KOPT-K1 (cell line): Measurements from ENCODE around the gene KRTAP10-6.
"Not testable (repeated sequence)": the region's sequence is repeated elsewhere in the genome, so short reads cannot be mapped to it uniquely, and the experiment has no call there.

Experiments used
- H3K27ac ChIP-seq: fragments of 200-600 bp; sonication (generic); 2 replicates; pipeline ENCODE4 v1.5.1; 2016; ENCODE audit warnings: antibody characterized with exemption, mild to moderate bottlenecking, low read depth, low read length; ENCODE audit not compliant: poor library complexity, severe bottlenecking
- H3K36me3 ChIP-seq: fragments of 200-600 bp; sonication (generic); 2 replicates; pipeline ENCODE4 v1.5.1; 2017; ENCODE audit warnings: antibody characterized with exemption, mild to moderate bottlenecking, low read length, moderate library complexity; ENCODE audit not compliant: insufficient read depth
- H3K9me3 ChIP-seq: fragments of 200-600 bp; sonication (generic); 2 replicates; pipeline ENCODE4 v1.5.1; 2017; ENCODE audit warnings: antibody characterized with exemption, low read length, mild to moderate bottlenecking; ENCODE audit not compliant: insufficient read depth, poor library complexity, severe bottlenecking

KRTAP10-6 gene

DNA sequence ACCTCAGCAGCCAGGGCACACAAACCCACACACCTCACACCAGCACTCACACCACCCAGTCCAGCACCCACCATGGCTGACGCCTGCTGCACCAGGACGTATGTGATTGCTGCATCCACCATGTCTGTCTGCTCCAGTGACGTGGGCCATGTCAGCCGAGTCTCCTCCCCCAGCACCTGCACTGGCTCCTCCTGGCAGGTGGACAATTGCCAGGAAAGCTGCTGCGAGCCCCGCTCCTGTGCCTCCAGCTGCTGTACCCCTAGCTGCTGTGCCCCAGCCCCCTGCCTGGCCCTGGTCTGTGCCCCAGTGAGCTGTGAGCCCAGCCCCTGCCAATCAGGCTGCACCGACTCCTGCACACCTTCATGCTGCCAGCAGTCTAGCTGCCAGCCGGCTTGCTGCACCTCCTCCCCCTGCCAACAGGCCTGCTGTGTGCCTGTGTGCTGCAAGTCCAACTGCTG lies 19.8 kb upstream of the KRTAP10-6 start, which contains the start of gene KRTAP10-8:
TSS of gene KRTAP10-8 (plus strand) at position 51 of the 458 bp plus-strand sequence. CDS start at position 73, 22 bp downstream.
- no peaks in the 10 kb centered on the region for H3K36me3 ChIP-seq
- peaks cover 33% of the 10 kb centered on the region for H3K9me3 ChIP-seq
- H3K27ac ChIP-seq, result no peak within 1 kb of the TSS

DNA sequence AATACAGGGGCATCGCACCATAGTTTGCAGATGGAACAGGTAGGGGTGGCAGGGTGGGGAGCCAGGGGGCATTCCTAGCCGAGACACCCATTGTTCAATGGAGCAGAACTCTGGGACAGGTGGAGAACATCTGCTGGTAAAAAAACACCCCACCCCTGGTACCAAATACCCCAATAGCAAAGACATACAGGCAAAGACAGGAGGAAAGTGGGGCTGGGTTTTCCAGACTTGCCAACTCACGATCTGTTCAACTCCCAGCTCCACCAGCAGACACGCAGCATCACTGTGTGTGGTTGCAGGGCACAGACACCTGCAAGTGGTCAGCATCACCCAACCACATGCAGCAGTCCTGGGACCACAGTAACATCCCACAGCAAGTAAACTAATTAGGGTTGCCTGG lies 19.2 kb upstream of the KRTAP10-6 start:
- no peak overlapping the region for H3K27ac ChIP-seq
- peaks cover 33% of the 10 kb centered on the region for H3K9me3 ChIP-seq
- no peaks in the 10 kb centered on the region for H3K36me3 ChIP-seq

DNA sequence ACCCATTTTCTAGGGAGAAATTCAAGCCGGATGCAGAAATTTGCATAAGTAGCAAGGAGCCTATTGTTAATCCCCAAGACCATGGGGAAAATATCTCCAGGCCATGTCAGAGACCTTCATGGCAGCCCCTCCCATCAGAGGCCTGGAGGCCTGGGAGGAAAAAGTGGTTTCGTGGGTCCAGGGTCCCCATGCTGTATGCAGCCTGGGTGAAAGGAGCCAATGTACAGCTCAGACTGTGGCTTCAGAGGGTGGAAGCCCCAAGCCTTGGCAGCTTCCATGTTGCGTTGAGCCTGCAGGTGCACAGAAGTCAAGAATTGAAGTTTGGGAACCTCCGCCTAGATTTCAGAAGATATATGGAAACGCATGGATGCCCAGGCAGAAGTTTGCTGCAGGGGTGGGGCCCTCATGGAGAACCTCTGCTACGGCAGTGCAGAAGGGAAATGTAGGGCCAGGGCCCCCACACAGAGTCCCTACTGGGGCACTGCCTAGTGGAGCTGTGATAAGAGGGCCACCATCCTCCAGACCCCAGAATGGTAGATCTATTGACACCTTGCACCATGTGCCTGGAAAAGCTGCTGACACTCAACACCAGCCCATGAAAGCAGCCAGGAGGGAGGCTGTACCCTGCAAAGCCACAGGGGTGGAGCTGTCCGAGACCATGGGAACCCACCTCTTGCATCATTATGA lies 18.0 kb upstream of the KRTAP10-6 start:
- H3K27ac ChIP-seq, H3K36me3 ChIP-seq: not testable (repeated sequence)
- peaks cover 33% of the 10 kb centered on the region for H3K9me3 ChIP-seq

DNA sequence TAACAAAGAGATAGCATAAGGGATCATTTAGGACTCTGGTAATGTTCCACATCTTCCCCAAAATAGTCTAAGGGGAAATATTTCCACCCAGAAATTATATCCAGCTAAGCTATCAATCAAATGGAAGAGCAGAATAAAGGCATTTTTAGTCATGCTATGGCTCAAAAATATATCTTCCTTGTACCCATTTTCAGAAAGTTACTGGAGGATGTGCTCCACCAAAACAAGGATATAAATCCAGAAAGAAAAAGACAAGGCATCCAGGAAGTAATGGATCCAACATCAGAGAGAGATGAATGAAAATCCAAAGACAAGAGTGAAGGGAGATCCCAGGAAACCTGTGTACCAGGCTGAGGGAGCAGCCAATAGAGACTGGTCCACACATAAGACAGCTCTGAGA lies 16.9 kb upstream of the KRTAP10-6 start:
- Histone ChIP-seq H3K27ac (no peak overlapping the region), H3K36me3 (no peaks in the 10 kb centered on the region), H3K9me3 (peaks cover 38% of the 10 kb centered on the region)

DNA sequence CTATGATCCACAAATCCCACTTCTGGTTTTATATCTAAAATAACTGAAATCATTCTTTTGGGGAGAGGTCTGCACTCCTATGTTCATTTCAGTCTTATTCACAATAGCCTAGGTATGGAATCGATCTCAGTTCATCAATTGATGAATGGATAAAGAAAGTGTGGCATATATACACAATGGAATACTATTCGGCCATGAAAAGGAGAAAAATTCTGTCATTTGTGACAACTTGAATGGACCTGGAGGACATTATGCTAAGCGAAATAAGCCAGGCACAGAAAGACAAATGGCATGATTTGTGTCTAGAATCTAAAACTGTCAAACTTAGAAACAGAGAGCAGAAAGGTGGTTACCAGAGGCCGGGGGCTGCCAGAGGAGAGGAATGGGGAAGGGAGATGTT lies 14.2 kb upstream of the KRTAP10-6 start:
- Histone ChIP-seq H3K36me3 (no peaks in the 10 kb centered on the region), H3K9me3 (peaks cover 34% of the 10 kb centered on the region), H3K27ac (no peak overlapping the region)

DNA sequence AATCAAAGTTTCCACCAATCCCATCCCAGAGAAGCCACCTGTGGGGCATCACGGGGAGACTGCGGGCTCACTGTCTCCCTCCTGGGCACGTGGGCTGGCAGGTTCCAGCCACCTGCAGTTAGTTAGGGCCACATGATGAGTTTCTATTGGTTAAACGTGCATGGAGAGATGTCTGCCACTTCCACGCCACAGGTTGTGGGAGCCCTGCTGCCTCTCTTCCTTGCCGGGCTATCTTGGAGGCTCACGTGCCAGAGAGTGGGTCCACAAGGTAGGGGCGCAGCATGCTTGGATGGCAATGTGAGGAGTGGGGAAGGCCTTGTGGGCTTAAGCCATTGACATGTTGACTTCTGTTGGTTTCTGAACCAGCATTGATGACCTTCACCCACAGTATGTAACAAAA lies 11.6 kb upstream of the KRTAP10-6 start:
- Histone ChIP-seq H3K27ac (no peak overlapping the region), H3K9me3 (peaks cover 10% of the 10 kb centered on the region), H3K36me3 (no peaks in the 10 kb centered on the region)

DNA sequence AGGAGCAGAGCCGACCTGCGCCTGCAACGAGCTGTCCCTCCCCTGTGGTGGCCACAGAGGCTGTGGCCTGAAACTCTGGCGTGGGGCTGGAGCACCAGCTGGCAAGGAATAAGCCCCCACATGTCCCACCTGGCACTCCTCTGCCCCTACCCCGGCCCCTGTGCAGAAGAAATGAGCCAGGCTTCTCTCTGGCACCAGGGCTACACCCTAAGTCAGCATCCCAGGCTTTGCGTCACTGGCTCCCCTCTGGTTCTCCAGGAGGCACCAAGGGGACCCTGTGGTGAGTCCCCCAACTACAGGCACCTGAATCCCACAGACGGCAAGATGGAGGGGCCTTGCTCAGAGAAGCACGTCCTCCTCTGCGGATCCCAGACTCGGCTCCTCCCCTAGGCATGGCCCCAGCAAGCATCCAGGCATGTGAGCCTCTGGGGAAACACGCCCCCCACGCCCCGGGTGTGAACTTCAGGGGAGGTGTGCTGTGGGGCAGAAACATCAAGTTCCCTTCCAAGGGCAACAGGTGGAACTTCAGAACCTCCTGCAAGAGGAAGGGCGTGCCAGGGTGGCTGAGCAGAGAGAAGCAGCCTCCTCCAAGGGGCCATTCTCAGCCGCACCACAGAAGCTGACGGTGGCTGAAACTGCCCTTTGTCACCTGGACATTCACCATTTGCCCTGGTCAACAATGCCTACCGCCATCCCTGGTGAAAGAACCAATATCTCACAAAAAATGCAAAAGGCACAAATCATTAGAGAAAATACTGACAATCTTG lies 11.0 kb upstream of the KRTAP10-6 start:
- no peaks in the 10 kb centered on the region for H3K36me3 ChIP-seq
- H3K27ac ChIP-seq, result no peak overlapping the region
- peaks cover 9% of the 10 kb centered on the region for H3K9me3 ChIP-seq

DNA sequence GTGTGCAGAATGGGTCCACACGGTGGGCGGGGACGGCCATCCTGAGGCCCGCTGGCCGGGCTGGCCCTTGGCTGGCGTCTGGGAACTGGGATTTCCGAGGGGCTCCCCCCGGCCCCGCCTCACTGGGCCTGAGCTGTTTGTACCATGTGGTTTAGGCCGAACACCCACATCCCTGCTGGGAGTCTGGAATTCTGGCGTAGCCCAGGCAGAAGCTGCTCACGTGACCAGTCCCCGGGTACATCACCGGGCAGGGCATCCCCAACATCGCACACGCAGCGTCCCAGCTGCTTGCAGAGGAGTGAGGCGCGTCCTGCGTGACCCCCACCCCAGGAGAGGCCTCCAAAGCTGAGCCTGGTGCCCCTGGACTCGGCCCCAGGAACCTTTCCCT lies 10.2 kb upstream of the KRTAP10-6 start:
- Histone ChIP-seq H3K27ac (no peak overlapping the region), H3K9me3 (peaks cover 9% of the 10 kb centered on the region), H3K36me3 (no peaks in the 10 kb centered on the region)

DNA sequence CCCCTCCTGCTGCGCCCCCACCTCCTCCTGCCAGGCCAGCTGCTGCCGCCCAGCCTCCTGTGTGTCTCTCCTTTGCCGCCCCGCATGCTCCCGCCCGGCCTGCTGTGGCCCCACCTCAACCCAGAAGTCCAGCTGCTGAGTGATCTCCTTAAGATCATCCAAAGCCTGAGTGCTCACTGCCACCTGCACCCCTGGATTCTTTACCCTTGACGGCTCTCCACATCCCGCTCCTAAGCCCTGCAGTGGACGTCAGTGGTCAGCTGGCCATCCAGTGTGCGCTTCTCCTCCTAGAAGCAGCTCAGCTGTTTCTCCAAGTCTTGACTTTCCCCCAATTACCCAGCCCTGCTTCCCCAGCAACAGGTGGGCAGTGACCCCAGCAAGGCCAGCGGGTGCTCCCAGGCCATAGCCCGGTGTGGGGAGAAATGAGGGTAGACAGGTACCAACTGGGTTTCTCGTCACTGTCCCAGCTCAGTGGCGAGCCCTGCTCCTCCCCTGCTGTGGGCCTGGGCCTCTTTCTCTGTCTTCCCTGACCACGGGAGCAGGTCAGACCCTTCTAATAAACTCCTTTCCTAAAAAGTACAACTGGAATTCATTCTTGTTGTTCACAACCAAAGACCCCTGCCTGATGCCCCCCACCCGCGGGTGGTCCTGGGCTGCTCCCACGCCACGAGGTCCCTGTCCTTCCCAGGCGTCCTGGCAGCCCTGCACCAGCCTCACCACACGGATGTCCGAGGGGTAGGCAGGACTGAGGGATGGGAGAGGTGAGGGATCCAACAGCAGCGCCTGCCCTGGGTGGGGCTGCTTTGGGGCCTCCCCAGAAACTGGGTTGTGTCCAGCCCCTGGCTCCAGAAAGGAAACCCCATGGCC lies 9.5 kb upstream of the KRTAP10-6 start:
- Histone ChIP-seq H3K27ac (no peak overlapping the region), H3K36me3 (no peaks in the 10 kb centered on the region), H3K9me3 (peaks cover 9% of the 10 kb centered on the region)

DNA sequence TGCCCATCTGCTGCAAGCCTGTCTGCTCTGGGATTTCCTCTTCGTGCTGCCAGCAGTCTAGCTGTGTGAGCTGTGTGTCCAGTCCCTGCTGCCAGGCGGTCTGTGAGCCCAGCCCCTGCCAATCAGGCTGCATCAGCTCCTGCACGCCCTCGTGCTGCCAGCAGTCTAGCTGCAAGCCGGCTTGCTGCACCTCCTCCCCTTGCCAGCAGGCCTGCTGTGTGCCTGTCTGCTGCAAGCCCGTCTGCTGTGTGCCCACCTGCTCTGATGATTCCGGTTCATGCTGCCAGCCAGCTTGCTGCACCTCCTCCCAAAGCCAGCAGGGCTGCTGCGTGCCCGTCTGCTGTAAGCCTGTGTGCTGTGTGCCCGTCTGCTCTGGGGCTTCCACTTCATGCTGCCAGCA lies 8.8 kb upstream of the KRTAP10-6 start:
- H3K36me3 ChIP-seq, H3K27ac ChIP-seq, H3K9me3 ChIP-seq: not testable (repeated sequence)

DNA sequence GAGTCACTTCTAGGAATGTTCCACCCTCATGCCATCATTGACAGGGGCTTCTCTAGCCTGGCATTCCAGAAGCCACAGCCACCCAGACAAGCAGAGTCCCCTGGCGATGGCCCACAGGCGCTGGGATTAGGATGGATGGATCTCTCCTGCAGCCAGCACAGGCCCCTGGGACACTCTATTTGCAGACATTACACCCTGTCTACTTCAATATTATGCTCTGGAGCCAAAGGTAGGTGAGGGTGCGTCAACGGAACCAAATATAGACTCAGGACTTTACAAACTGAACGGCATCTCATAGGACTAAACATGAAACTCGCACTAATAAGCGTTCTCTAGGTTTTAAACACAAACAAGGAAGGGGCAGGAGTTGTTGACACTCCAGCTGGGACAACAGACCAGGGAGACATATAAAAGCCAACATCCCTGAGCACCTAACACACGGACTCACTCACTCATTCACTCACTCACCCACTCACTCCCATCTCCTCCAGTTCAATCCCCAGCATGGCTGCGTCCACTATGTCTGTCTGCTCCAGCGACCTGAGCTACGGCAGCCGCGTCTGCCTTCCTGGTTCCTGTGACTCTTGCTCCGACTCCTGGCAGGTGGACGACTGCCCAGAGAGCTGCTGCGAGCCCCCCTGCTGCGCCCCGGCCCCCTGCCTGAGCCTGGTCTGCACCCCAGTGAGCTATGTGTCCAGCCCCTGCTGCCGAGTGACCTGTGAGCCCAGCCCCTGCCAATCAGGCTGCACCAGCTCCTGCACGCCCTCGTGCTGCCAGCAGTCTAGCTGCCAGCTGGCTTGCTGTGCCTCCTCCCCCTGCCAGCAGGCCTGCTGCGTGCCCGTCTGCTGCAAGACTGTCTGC lies 8.0 kb upstream of the KRTAP10-6 start, which contains the start of gene KRTAP10-7:
TSS of gene KRTAP10-7 (plus strand) at position 480 of the 861 bp plus-strand sequence. CDS start at position 505, 25 bp downstream.
- not testable (repeated sequence) for H3K36me3 ChIP-seq, H3K9me3 ChIP-seq, H3K27ac ChIP-seq

DNA sequence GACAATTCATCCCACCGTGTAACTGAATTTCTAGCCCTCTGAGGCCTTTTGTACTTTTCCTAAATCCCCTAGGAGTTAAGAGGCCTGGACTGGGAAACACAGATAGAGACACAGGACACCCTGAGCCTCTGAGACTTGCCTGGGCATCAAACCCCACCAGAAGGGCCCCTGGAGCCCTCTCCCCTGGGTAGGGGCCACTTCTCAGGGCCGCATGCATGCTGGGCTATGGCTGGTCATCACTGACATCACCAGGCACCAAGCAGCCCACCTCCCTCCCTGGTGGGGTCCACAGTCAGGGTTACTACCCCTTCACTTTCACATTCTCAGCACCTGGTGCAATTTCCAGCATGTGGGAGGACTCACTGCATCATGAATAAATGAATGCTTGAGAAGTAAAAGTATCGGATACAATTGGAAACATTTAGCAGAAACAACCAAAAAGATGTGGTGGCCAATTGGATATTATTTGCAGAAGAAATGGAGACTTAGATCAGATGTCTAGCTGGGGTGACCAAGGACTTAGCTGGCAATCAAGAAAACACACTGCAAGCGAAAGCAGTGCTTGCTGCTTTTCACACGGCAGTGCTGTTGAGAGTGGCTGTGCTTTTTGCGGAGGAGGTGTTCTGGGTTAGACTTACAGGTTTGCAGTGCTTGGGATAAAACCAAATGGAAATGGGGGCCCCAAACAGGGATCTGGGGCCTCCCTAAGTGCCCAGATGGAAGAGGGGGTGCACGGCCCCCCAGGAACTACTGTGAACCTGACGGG lies 7.1 kb upstream of the KRTAP10-6 start:
- H3K36me3 ChIP-seq, result no peaks in the 10 kb centered on the region
- no peak overlapping the region for H3K27ac ChIP-seq
- peaks cover 7% of the 10 kb centered on the region for H3K9me3 ChIP-seq

DNA sequence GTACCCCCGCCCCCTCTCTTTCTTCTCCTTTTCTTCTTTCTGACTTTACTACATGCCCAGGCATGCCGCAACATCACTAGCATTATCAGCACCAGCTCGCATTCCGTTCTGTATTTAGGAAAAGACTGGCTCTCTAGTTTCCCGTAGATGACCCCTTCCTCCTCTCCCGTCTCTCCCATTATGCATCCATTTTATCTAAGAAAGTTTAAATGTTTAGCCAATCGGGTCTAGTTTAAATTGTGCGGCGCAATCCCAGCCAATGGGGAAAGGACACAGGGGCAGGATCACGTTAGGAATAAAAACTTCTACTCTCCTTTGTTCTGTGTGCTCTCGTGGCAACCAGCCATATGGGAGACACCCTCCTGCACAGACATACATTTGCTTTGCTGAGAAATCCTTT lies 5.8 kb upstream of the KRTAP10-6 start:
- Histone ChIP-seq H3K36me3 (no peaks in the 10 kb centered on the region), H3K9me3 (no peaks in the 10 kb centered on the region), H3K27ac (no peak overlapping the region)
